HepG2 (cell line): ENCODE data around the gene GBA2. TPM values are rescaled to one million over a fixed set of nuclear protein-coding genes. Genes with fewer than 3 reads are reported as not detected.

Experiments used
- ASH2L ChIP-seq: fragments of 300-600, 200-600 bp; sonication (generic); IDR thresholded peaks from 2 replicates; pipeline ENCODE4 v1.7.0; 2017; ENCODE audit warnings: low read depth, mild to moderate bottlenecking, moderate library complexity, mixed read lengths, low read length; ENCODE audit not compliant: insufficient read length
- KAT8 ChIP-seq: IDR thresholded peaks from 2 replicates; pipeline ENCODE4 v1.6.1; 2016; ENCODE audit warnings: missing genetic modification reagents, missing compliant biosample characterization
- PAX8 ChIP-seq: sonication (generic); formaldehyde crosslinking; IDR thresholded peaks from 2 replicates; pipeline ENCODE4 v1.8.0; 2022; ENCODE audit warnings: mild to moderate bottlenecking, missing genetic modification reagents, borderline replicate concordance
- SP2 ChIP-seq: sonication (generic); formaldehyde crosslinking; IDR thresholded peaks from 2 replicates; pipeline ENCODE4 v1.5.1; 2020; ENCODE audit warnings: mild to moderate bottlenecking, missing genetic modification reagents
- TEAD2 ChIP-seq: sonication (generic); formaldehyde crosslinking; IDR thresholded peaks from 2 replicates; pipeline ENCODE4 v1.9.0; 2021; ENCODE audit warnings: missing genetic modification reagents
- TMF1 ChIP-seq: sonication (generic); formaldehyde crosslinking; IDR thresholded peaks from 2 replicates; pipeline ENCODE4 v1.8.1; 2022; ENCODE audit warnings: low read depth, missing genetic modification reagents
- ZNF567 ChIP-seq: sonication (generic); formaldehyde crosslinking; IDR thresholded peaks from 2 replicates; pipeline ENCODE4 v1.8.1; 2023; ENCODE audit warnings: mild to moderate bottlenecking, missing genetic modification reagents, borderline replicate concordance
- ZNF83 ChIP-seq: sonication (generic); formaldehyde crosslinking; IDR thresholded peaks from 2 replicates; pipeline ENCODE4 v1.4.0; 2020; ENCODE audit warnings: missing genetic modification reagents, mild to moderate bottlenecking, borderline replicate concordance
- polyA plus RNA-seq, 8 experiments: library from polyadenylated mRNA; depleted of rRNA in 3 of 8; stranded (reverse) in 7 of 8; unstranded in 1 of 8; fragments of >200 nt; fragmentation: Illumina TruSeq in 4 of 8; extraction: Trizol in 4 of 8; gene quantifications; 2 replicates each; pipeline versions ENCODE4 v1.2.1 to v1.2.3, GENCODE V29; 2011 to 2016; ENCODE audit warnings: low read depth in 4 of 8, missing spikeins in 1 of 8, mixed read lengths in 1 of 8; ENCODE audit not compliant: insufficient read depth in 1 of 8
- total RNA-seq, 5 experiments: library from RNA; depleted of rRNA; stranded (reverse); fragments of >200 nt; fragmentation: Illumina TruSeq; extraction: Trizol; gene quantifications; 2 replicates each; pipeline ENCODE4 v1.2.3, GENCODE V29; 2016; ENCODE audit warnings: low read depth in 1 of 5
- TF ChIP-seq, protein P1 (sequence below), 2 experiments: sonication (generic) in 1 of 2; formaldehyde crosslinking in 1 of 2; IDR thresholded peaks; 2 replicates each; pipeline versions ENCODE4 v1.5.1 to v1.6.1; 2011 to 2020; ENCODE audit warnings: borderline replicate concordance in 1 of 2, low read depth in 1 of 2, low read length in 1 of 2, mild to moderate bottlenecking in 1 of 2, missing genetic modification reagents in 1 of 2, moderate library complexity in 1 of 2
- TF ChIP-seq, protein P2 (sequence below): sonication (generic); formaldehyde crosslinking; IDR thresholded peaks from 2 replicates; pipeline ENCODE4 v1.4.0; 2020; ENCODE audit warnings: low read depth, mild to moderate bottlenecking, missing genetic modification reagents
- TF ChIP-seq, protein P3 (sequence below): IDR thresholded peaks from 2 replicates; pipeline ENCODE4 v1.6.1; 2016; ENCODE audit warnings: mild to moderate bottlenecking
- TF ChIP-seq, protein P4 (sequence below): sonication (generic); formaldehyde crosslinking; IDR thresholded peaks from 2 replicates; pipeline ENCODE4 v1.4.0; 2020; ENCODE audit warnings: missing genetic modification reagents
- TF ChIP-seq, protein P5 (sequence below): sonication (generic); formaldehyde crosslinking; conservative IDR thresholded peaks from 2 replicates; pipeline ENCODE4 v1.4.0; 2020; ENCODE audit warnings: mild to moderate bottlenecking, missing genetic modification reagents, moderate library complexity
- TF ChIP-seq, protein P6 (sequence below): sonication (generic); formaldehyde crosslinking; IDR thresholded peaks from 2 replicates; pipeline ENCODE4 v1.5.1; 2020; ENCODE audit warnings: mild to moderate bottlenecking, moderate library complexity, missing genetic modification reagents

The GBA2 gene
- total and polyA plus RNA-seq, 2 of the 13 experiments (the other 11 are each of a cell fraction or from before 2014, with no cell fraction given) = 37.5 to 86.1 TPM

DNA sequence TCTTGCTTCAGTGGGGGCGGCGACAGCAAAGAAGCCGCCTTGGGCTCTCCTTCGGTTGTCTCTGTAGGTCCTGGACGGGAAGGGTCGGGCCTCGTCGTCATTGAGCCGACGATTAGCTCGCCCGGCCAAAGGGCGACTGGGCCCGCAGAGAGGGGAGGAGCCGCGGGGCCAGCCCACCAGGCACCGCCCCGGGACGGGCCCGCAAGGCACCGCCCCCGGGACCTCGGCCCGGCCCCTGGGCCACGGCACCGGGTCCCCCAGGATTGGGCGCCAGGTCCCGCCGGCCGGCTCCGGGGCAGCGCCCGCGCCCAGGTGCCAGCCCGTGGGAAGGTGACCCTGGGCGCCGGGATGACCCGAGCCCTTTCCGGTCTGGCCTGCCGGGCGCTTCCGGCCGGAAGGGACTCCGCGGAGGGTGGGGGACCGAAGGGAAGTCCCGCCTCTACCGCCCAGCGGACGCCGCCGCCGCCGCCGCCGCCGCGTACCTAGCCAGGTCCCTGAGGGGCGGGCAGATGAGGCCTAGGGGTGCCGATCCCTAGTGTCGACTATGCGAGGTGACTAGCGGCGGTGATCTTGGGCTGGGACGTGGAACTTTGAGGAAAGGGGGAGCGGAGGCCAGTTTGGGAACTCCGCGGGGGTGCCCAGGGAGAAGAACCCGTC lies at the start of gene GBA2, which contains the start of gene RGP1 (continued):
- TF ChIP-seq, protein P1, sequence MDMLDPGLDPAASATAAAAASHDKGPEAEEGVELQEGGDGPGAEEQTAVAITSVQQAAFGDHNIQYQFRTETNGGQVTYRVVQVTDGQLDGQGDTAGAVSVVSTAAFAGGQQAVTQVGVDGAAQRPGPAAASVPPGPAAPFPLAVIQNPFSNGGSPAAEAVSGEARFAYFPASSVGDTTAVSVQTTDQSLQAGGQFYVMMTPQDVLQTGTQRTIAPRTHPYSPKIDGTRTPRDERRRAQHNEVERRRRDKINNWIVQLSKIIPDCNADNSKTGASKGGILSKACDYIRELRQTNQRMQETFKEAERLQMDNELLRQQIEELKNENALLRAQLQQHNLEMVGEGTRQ (IDR thresholded peaks at IDR 0.05; ENCODE audit: low read depth, low read length) = no peak
- TF ChIP-seq, protein P1 (CRISPR knock-in tag; IDR thresholded peaks at IDR 0.05; ENCODE audit: borderline replicate concordance) = no peak
- TF ChIP-seq, protein P2, sequence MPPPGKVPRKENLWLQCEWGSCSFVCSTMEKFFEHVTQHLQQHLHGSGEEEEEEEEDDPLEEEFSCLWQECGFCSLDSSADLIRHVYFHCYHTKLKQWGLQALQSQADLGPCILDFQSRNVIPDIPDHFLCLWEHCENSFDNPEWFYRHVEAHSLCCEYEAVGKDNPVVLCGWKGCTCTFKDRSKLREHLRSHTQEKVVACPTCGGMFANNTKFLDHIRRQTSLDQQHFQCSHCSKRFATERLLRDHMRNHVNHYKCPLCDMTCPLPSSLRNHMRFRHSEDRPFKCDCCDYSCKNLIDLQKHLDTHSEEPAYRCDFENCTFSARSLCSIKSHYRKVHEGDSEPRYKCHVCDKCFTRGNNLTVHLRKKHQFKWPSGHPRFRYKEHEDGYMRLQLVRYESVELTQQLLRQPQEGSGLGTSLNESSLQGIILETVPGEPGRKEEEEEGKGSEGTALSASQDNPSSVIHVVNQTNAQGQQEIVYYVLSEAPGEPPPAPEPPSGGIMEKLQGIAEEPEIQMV = peak; percentile 95
- TF ChIP-seq, protein P3, sequence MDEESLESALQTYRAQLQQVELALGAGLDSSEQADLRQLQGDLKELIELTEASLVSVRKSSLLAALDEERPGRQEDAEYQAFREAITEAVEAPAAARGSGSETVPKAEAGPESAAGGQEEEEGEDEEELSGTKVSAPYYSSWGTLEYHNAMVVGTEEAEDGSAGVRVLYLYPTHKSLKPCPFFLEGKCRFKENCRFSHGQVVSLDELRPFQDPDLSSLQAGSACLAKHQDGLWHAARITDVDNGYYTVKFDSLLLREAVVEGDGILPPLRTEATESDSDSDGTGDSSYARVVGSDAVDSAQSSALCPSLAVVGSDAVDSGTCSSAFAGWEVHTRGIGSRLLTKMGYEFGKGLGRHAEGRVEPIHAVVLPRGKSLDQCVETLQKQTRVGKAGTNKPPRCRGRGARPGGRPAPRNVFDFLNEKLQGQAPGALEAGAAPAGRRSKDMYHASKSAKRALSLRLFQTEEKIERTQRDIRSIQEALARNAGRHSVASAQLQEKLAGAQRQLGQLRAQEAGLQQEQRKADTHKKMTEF (CRISPR knock-in tag) = peak; percentile 73; the same call in 1 of the 2 replicates
- TF ChIP-seq, protein P4, sequence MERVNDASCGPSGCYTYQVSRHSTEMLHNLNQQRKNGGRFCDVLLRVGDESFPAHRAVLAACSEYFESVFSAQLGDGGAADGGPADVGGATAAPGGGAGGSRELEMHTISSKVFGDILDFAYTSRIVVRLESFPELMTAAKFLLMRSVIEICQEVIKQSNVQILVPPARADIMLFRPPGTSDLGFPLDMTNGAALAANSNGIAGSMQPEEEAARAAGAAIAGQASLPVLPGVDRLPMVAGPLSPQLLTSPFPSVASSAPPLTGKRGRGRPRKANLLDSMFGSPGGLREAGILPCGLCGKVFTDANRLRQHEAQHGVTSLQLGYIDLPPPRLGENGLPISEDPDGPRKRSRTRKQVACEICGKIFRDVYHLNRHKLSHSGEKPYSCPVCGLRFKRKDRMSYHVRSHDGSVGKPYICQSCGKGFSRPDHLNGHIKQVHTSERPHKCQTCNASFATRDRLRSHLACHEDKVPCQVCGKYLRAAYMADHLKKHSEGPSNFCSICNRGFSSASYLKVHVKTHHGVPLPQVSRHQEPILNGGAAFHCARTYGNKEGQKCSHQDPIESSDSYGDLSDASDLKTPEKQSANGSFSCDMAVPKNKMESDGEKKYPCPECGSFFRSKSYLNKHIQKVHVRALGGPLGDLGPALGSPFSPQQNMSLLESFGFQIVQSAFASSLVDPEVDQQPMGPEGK (CRISPR knock-in tag) = peak; percentile 45
- peak; percentile 61 for TF ChIP-seq ASH2L
- peak; percentile 89 for TF ChIP-seq SP2
- TF ChIP-seq, protein P5, sequence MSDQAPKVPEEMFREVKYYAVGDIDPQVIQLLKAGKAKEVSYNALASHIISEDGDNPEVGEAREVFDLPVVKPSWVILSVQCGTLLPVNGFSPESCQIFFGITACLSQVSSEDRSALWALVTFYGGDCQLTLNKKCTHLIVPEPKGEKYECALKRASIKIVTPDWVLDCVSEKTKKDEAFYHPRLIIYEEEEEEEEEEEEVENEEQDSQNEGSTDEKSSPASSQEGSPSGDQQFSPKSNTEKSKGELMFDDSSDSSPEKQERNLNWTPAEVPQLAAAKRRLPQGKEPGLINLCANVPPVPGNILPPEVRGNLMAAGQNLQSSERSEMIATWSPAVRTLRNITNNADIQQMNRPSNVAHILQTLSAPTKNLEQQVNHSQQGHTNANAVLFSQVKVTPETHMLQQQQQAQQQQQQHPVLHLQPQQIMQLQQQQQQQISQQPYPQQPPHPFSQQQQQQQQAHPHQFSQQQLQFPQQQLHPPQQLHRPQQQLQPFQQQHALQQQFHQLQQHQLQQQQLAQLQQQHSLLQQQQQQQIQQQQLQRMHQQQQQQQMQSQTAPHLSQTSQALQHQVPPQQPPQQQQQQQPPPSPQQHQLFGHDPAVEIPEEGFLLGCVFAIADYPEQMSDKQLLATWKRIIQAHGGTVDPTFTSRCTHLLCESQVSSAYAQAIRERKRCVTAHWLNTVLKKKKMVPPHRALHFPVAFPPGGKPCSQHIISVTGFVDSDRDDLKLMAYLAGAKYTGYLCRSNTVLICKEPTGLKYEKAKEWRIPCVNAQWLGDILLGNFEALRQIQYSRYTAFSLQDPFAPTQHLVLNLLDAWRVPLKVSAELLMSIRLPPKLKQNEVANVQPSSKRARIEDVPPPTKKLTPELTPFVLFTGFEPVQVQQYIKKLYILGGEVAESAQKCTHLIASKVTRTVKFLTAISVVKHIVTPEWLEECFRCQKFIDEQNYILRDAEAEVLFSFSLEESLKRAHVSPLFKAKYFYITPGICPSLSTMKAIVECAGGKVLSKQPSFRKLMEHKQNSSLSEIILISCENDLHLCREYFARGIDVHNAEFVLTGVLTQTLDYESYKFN (CRISPR knock-in tag) = 0 out of 2 replicates have a peak, but pooled peaks have one; percentile 1
- TF ChIP-seq, protein P6, sequence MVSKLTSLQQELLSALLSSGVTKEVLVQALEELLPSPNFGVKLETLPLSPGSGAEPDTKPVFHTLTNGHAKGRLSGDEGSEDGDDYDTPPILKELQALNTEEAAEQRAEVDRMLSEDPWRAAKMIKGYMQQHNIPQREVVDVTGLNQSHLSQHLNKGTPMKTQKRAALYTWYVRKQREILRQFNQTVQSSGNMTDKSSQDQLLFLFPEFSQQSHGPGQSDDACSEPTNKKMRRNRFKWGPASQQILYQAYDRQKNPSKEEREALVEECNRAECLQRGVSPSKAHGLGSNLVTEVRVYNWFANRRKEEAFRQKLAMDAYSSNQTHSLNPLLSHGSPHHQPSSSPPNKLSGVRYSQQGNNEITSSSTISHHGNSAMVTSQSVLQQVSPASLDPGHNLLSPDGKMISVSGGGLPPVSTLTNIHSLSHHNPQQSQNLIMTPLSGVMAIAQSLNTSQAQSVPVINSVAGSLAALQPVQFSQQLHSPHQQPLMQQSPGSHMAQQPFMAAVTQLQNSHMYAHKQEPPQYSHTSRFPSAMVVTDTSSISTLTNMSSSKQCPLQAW = peak; percentile 45; the same call in 1 of the 2 replicates
- TF ChIP-seq TEAD2 (CRISPR knock-in tag) = no peak
- TF ChIP-seq ZNF567 (CRISPR knock-in tag) = 0 out of 2 replicates have a peak, but pooled peaks have one; percentile 51
- TF ChIP-seq TMF1 = 0 out of 2 replicates have a peak, but pooled peaks have one; percentile 54
- peak; percentile 5; the same call in 1 of the 2 replicates for TF ChIP-seq PAX8 (CRISPR knock-in tag)
- 0 out of 2 replicates have a peak, but pooled peaks have one; percentile 17 for TF ChIP-seq ZNF83 (CRISPR knock-in tag)
- peak; percentile 78 for TF ChIP-seq KAT8 (CRISPR knock-in tag)
